IPS-18a (cell line): ENCODE data around the gene GSK3B.
"Not testable (repeated sequence)": the region's sequence is repeated elsewhere in the genome, so short reads cannot be mapped to it uniquely, and the experiment has no call there.

ENCODE experiments used
- H3K27ac ChIP-seq: one replicate; pipeline ENCODE4 v1.5.1; 2013; ENCODE audit warnings: low read length
- H3K27me3 ChIP-seq: one replicate; pipeline ENCODE4 v1.6.1; 2013; ENCODE audit warnings: mild to moderate bottlenecking, low read length; ENCODE audit not compliant: control insufficient read depth, insufficient read depth
- H3K36me3 ChIP-seq: one replicate; pipeline ENCODE4 v1.6.1; 2013; ENCODE audit warnings: low read depth, low read length; ENCODE audit not compliant: control insufficient read depth
- H3K4me1 ChIP-seq: one replicate; pipeline ENCODE4 v1.6.1; 2013; ENCODE audit warnings: low read depth, low read length; ENCODE audit not compliant: control insufficient read depth
- H3K4me3 ChIP-seq: one replicate; pipeline ENCODE4 v1.5.1; 2013; ENCODE audit warnings: low read length
- H3K9ac ChIP-seq: one replicate; pipeline ENCODE4 v1.6.1; 2013; ENCODE audit warnings: mild to moderate bottlenecking, low read length, moderate library complexity
- H3K9me3 ChIP-seq: one replicate; pipeline ENCODE4 v1.6.1; 2013; ENCODE audit warnings: low read depth, low read length; ENCODE audit not compliant: control insufficient read depth

Gene GSK3B

DNA sequence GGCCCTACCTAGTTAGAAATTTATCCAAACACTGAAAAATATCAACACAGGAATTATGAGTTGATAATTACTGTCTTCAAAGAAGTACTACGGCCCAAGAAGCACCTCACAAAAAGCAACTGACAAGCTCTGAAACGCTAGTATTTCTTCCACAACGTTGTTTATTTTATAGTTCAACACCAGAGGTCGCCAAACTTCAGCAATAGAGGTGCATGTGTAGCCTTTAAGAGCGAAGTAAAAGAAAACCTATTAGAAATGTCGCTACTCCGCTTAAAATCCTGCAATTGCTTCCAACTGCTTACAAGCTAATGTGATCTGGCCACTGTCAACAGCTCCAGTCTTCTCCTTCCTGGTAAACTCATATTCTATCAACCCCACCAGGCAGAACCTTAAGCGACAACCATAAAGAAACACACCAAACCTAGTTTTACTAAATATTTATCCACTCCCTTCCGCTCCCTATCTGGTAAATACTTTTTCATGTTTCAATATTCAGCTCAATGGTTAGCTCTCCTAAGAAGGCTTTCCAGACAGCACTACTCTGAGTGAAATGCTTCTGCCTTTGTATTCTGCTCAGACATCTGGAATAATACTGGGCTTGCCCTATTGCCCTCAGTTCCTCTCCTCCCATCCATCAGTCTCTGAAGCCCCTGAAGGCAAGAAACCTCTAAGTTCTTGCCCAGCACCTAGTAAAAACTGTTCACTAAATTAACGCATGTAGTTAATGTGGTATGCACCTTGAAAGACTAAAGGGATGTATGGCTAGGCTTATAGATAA is 202.1 kb downstream of the GSK3B start:
- Histone ChIP-seq H3K4me3 (no peak overlapping the region), H3K36me3 (peaks cover 8% of the 10 kb centered on the region), H3K9me3 (peaks cover 7% of the 10 kb centered on the region), H3K27ac (no peak overlapping the region), H3K9ac (no peak overlapping the region), H3K27me3 (no peaks in the 10 kb centered on the region), H3K4me1 (no peaks in the 10 kb centered on the region)

- H3K9me3 ChIP-seq, H3K27me3 ChIP-seq, H3K4me1 ChIP-seq, H3K36me3 ChIP-seq, H3K9ac ChIP-seq, H3K27ac ChIP-seq, H3K4me3 ChIP-seq: not testable (repeated sequence)
Observed at GRCh38 chr3:119888681-119889080, 205.6 kb downstream of the GSK3B start.

DNA sequence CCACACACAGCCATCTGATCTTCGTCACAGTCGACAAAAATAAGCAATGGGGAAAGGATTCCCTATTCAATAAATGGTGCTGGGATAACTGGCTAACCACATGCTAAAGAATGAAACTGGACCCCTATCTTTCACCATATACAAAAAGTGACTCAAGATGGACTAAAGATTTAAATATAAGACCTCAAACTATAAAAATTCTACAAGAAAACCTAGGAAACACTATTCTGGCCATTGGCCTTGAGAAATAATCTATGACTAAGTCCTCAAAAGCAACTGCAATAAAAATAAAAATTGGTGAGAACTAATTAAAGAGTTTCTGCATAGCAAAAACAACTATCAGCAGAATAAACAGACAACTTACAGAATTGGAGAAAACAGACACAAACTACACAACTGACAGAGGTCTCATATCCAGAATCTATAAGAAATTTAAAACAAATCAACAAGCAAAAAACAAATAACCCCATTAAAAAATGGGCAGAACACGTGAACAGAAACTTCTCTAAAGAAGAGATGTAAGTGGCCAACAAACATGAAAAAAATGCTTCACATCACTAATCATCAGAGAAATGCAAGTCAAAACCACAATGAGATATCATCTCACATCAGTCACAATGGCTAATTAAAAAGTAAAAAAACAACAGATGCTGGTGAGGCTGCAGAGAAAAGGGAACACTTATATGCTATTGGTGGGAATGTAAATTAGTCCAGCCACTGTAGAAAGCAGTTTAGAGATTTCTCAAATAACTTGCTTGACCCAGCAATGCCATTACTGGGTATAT is 208.3 kb downstream of the GSK3B start:
- Histone ChIP-seq H3K27me3 (no peaks in the 10 kb centered on the region), H3K4me1 (no peaks in the 10 kb centered on the region), H3K36me3 (peaks cover 7% of the 10 kb centered on the region), H3K27ac (no peak overlapping the region), H3K9ac (no peak overlapping the region), H3K4me3 (no peak overlapping the region), H3K9me3 (peaks cover 7% of the 10 kb centered on the region)

DNA sequence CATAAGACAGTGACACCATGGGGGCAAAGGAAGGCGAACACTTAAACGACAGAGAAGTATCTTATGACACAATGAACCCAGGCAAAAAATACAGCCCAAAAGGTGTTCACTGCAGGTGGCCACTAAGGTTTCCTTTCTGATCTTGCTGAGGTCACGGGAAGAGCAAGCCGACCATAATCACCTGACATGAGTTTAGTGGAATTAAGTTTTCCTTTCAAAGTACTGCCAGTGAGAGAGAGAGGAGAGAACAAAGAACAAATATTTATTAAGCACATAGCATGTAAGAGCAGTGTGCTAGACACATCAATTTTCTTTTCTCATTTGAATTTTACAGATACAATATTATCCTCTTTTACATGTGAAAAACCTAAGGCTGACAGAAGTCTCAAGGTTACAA is 210.1 kb downstream of the GSK3B start:
- Histone ChIP-seq H3K4me1 (no peaks in the 10 kb centered on the region), H3K4me3 (no peak overlapping the region), H3K9me3 (peaks cover 4% of the 10 kb centered on the region), H3K9ac (no peak overlapping the region), H3K27me3 (no peaks in the 10 kb centered on the region), H3K36me3 (peaks cover 16% of the 10 kb centered on the region), H3K27ac (no peak overlapping the region)

DNA sequence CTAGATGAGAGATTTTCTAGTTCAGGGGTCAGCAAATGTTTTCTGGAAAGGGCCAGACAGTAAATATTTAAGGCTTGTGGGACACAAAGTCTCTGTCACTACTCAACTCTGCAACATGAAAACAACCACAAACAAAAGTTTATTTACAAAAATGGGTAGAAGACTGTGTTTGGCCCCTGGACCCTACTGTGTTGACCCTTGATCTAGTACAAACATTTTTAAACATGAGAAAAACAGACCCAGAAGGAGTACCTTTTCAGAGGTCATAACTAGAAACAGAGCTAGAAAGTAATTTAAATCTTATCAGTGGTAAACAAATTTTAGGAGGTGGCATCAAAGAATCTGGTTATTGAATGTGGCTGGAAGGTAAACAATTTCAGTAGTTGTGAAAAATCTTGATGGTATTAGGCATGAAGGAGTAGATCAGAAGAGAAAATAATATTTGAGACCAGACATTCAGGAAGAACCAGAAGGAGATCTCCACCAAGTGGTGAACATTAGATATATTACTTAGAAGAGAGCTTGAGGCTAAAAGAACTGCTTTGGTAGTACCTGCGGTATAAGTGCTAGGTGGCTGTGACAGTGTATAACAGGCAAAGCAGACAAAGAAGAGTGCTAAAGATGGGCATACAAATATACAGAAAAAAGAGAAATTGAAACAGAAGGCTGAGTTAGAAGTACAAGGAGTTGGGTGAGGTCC is 210.6 kb downstream of the GSK3B start:
- no peak overlapping the region for H3K4me3 ChIP-seq
- H3K4me1 ChIP-seq: no peaks in the 10 kb centered on the region
- peaks cover 16% of the 10 kb centered on the region for H3K36me3 ChIP-seq
- H3K27ac ChIP-seq: no peak overlapping the region
- no peaks in the 10 kb centered on the region for H3K27me3 ChIP-seq
- H3K9ac ChIP-seq: no peak overlapping the region
- no peaks in the 10 kb centered on the region for H3K9me3 ChIP-seq

- Histone ChIP-seq H3K4me3 (no peak overlapping the region), H3K9me3 (no peaks in the 10 kb centered on the region), H3K9ac (no peak overlapping the region), H3K4me1 (peaks cover 11% of the 10 kb centered on the region), H3K27me3 (no peaks in the 10 kb centered on the region), H3K27ac (no peak overlapping the region), H3K36me3 (peaks cover 16% of the 10 kb centered on the region)
Observed at GRCh38 chr3:119880966-119881365, 213.3 kb downstream of the GSK3B start.

DNA sequence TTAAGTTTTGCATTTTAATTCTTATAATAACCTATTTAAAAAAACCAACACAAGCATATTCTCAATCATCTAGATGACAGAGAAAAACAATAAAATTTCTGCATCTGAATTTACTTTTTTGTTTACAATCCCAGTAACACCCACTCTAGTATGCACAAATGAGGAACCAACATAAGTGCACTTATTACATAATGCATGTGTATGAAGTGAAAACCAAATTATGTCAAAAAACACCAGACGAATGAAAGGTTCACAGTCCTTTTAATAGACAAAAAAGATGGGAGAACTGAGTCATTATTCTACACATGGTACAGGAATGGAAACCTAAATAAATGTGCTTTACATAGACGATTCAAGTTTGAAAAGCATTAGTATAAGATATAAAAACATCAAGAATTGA is 220.6 kb downstream of the GSK3B start:
- no peak overlapping the region for H3K9ac ChIP-seq
- H3K27ac ChIP-seq: no peak overlapping the region
- H3K4me3 ChIP-seq: no peak overlapping the region
- no peaks in the 10 kb centered on the region for H3K36me3 ChIP-seq
- peaks cover 16% of the 10 kb centered on the region for H3K4me1 ChIP-seq
- H3K9me3 ChIP-seq: no peaks in the 10 kb centered on the region
- H3K27me3 ChIP-seq: no peaks in the 10 kb centered on the region

- H3K9me3 ChIP-seq: no peaks in the 10 kb centered on the region
Observed at GRCh38 chr3:119872773-119873172, 221.5 kb downstream of the GSK3B start.

GRCh38 chr3:119871571-119871970 is 222.7 kb downstream of the GSK3B start:
- H3K27ac ChIP-seq: no peak overlapping the region

More at GRCh38 chr3:119872773-119873172, 221.5 kb downstream of the GSK3B start:
- Histone ChIP-seq H3K4me3 (no peak overlapping the region), H3K27ac (no peak overlapping the region), H3K27me3 (no peaks in the 10 kb centered on the region), H3K36me3 (no peaks in the 10 kb centered on the region), H3K4me1 (peaks cover 16% of the 10 kb centered on the region), H3K9ac (no peak overlapping the region)

GRCh38 chr3:119870512-119870911 is 223.7 kb downstream of the GSK3B start:
- Histone ChIP-seq H3K9ac (no peak overlapping the region), H3K4me3 (no peak overlapping the region), H3K9me3 (no peaks in the 10 kb centered on the region), H3K27me3 (no peaks in the 10 kb centered on the region), H3K27ac (no peak overlapping the region), H3K4me1 (peaks cover 2% of the 10 kb centered on the region), H3K36me3 (no peaks in the 10 kb centered on the region)

More at GRCh38 chr3:119871571-119871970, 222.7 kb downstream of the GSK3B start:
- H3K4me1 ChIP-seq: peaks cover 11% of the 10 kb centered on the region
- no peak overlapping the region for H3K4me3 ChIP-seq
- no peak overlapping the region for H3K9ac ChIP-seq
- no peaks in the 10 kb centered on the region for H3K36me3 ChIP-seq
- H3K9me3 ChIP-seq: no peaks in the 10 kb centered on the region
- H3K27me3 ChIP-seq: no peaks in the 10 kb centered on the region

DNA sequence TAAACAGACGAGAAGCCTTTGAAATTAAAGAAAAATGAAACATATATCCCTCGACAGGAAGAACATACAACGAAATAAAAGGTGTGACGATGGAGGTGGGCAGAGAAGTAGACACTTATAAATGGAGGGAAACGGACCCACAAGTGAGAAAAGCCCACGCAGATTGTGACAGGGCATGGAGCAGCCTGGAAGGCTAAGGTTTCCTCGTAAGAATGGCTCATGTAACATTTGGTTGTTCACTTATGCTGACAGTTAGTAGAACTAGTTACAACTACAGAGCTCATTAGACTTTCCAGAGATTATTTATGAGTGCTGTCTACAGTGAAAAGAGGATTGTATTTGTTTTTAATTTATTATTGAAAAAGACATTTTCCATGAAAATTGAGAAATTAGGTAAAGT is 229.8 kb downstream of the GSK3B start:
- no peak overlapping the region for H3K27ac ChIP-seq

More for the DNA sequence above, 229.8 kb downstream of the GSK3B start:
- Histone ChIP-seq H3K9me3 (no peaks in the 10 kb centered on the region), H3K4me1 (no peaks in the 10 kb centered on the region), H3K27me3 (no peaks in the 10 kb centered on the region), H3K4me3 (no peak overlapping the region), H3K9ac (no peak overlapping the region), H3K36me3 (peaks cover 11% of the 10 kb centered on the region)
